Aorta (tissue), 5 donors: ENCODE data around the gene ANKRD1. TPM values are rescaled to one million over a fixed set of nuclear protein-coding genes. Genes with fewer than 3 reads are reported as not detected.

ENCODE experiments used
- ATAC-seq: fragments of 200-7000 bp; cut with Tn5 transposase; one replicate; pipeline ENCODE4 v1.9.1; 2022; ENCODE audit warnings: moderate library complexity; ENCODE audit not compliant: low FRiP score
- DNase-seq, 2 donors: peaks; one replicate each; pipeline ENCODE4 v3.0.0-alpha.2; 2020
- H3K27ac ChIP-seq, 2 donors: one replicate each; pipeline ENCODE4 v1.5.1; 2013; ENCODE audit warnings: low read length in 2 of 2, mild to moderate bottlenecking in 2 of 2, moderate library complexity in 2 of 2, control low read depth in 1 of 2, inconsistent platforms in 1 of 2, low read depth in 1 of 2
- H3K27me3 ChIP-seq, 2 donors: one replicate each; pipeline ENCODE4 v1.6.1; 2013; ENCODE audit warnings: control low read depth in 1 of 2, low read length in 1 of 2, mild to moderate bottlenecking in 1 of 2, moderate library complexity in 1 of 2; ENCODE audit not compliant: insufficient read depth in 2 of 2, control insufficient read depth in 1 of 2
- H3K36me3 ChIP-seq, 2 donors: one replicate each; pipeline ENCODE4 v1.6.1; 2013; ENCODE audit warnings: control low read depth in 1 of 2, low read length in 1 of 2, mild to moderate bottlenecking in 1 of 2; ENCODE audit not compliant: insufficient read depth in 2 of 2, control insufficient read depth in 1 of 2
- H3K4me1 ChIP-seq, 2 donors: one replicate each; pipeline ENCODE4 v1.6.1; 2013; ENCODE audit warnings: low read length in 2 of 2, control low read depth in 1 of 2, mild to moderate bottlenecking in 1 of 2, moderate library complexity in 1 of 2; ENCODE audit not compliant: insufficient read depth in 2 of 2, control insufficient read depth in 1 of 2
- H3K4me3 ChIP-seq, 2 donors: one replicate each; pipeline ENCODE4 v1.5.1; 2013; ENCODE audit warnings: low read length in 2 of 2, control low read depth in 1 of 2, mild to moderate bottlenecking in 1 of 2
- H3K9me3 ChIP-seq: one replicate; pipeline ENCODE4 v1.6.1; 2013; ENCODE audit warnings: mild to moderate bottlenecking, low read length; ENCODE audit not compliant: control insufficient read depth
- WGBS, 2 donors: extraction: QIAGEN DNeasy Blood & Tissue Kit; methylation state at CpG; one replicate each; pipeline ENCODE4 v1.1.7; 2013; 5-methylcytosine and 5-hydroxymethylcytosine counted together
- intact Hi-C, 2 donors: fragments of 100-400 bp; cut with DNase I; formaldehyde crosslinking; loops; one replicate each; pipeline versions ENCODE4 v1.14.2 to v1.15.0; 2022
- long read RNA-seq, 2 donors: library from polyadenylated mRNA; unstranded; transcript quantifications; one replicate each; pipeline ENCODE4 v2.0.0, GENCODE V29; 2020 to 2021
- polyA plus RNA-seq, 2 donors: library from polyadenylated mRNA; stranded (reverse); fragments of 200-250 nt; gene quantifications; one replicate each; pipeline ENCODE4 v1.2.3, GENCODE V29; 2013
- total RNA-seq, 2 donors: library from RNA; stranded (reverse); fragmentation: NEBNext Ultra II Directional; extraction: Animal tissue kit (Norgen Biotek cat#: 25700); gene quantifications; one replicate each; pipeline ENCODE4 v1.2.1, GENCODE V29; 2021
- donor health status: healthy with polysubstance abuse.
- donor health status: Bipolar disorder and iron deficiency.
- donor health status: DM: no; HTN: no; CAD: no.
- donor health status: DM: no; HTN: no; CAD: no.
- donor health status: DM: yes; HTN: yes; CAD: no.

Gene ANKRD1
- 10 to 100 TPM in 1 of 2 donors, under 1 TPM in 1; 0.30 to 62.9 TPM for total RNA-seq
- polyA plus RNA-seq = 10 to 100 TPM in 1 of 2 donors, 1 to 10 TPM in 1; 4.1 to 38.9 TPM
- long read RNA-seq, donor 1, partial matches to known transcripts = 7 of 10 reads
- long read RNA-seq, donor 1, other reads (novel, unspliced or antisense) = 2 of 10 reads
- long read RNA-seq, donor 2 = 0 reads

DNA sequence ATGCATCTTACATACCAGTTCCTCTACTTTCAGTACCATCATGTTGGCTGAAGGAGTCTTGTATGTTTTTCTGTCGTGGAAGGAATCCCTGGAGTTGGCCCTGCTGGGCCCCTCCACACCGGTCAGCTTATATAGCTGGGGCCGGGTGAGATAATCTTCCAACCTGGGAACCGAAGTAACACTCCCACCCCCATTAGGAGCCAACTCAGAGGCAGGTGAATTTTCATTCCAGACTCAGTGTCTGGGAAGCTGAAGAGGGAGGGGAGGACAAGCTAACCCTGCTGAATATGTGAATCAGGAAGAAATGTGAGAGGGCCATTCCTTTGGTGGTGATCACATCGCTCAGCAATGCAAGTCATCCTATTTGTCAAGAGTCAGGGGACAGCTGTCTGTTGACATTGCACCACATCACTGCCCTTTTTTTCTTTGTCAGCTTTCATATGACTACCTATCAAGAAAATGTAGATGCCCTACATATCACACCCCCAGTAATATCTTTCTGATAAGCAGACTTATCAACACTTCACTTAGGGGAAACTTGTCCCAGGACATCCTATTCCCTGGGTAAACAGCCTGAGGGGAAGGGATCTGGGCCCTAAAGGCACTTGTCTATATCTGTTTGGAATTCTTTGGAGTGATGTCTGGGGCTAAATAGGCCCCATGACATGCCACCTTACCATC lies at the start of gene ANKRD1:
Gene ANKRD1 (minus strand): TSS at position 102 of the 681 bp plus-strand sequence. CDS start 60 bp downstream, at position 42.
- no peak within 1 kb of the TSS for H3K4me3 ChIP-seq
- intact Hi-C loops = loop anchor here in 1 of 2 donors (5.0 kb wide), 1 partner anchor 346 kb away; no protein-coding TSS in a partner anchor
- H3K36me3 ChIP-seq = no peaks in the 10 kb centered on the region
- H3K27me3 ChIP-seq = no peaks in the 10 kb centered on the region
- no peak for ATAC-seq
- no peaks in the 10 kb centered on the region for H3K9me3 ChIP-seq
- no peak for DNase-seq
- H3K4me1 ChIP-seq = peaks cover 0 to 3% of the 10 kb centered on the region in 2 donors
- H3K27ac ChIP-seq = peak within 1 kb of the TSS in 1 of 2 donors; percentile 45
- 45 to 56% methylated on average over 5 of the region's 5 CpGs for WGBS, 2 donors

DNA sequence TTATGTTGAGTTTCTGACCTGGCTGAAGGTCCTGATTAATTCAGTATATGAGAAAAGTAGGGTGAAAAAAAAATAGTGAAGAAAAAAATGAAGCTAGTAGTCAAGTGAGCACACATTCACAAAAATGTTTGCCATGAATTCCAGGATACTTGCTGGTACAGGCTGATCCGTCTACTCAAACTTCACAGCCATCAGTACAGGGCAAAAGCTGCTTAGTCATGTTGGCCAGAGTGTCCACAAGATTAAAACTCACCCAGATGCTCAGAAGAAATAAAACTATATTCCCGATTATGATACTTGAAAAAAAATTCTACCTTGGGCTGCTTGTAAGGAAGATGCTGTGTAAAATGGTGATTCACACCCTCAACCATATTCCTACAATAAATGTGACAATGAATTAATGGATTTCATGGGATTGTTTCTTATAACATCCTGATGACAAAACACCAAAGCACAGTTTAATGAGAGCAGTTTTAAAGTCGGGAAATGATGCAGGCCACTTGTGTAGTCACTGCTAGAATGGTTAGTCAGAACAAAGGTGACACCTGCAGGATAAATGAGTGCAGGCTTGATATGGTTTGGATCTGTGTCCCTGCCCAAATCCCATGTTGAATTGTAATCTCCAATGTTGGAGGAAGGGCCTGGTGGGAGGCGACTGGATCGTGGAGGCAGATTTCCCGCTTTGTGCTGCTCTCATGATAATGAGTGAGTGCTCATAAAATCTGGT lies 49.2 kb upstream of the ANKRD1 start:
- WGBS, 2 donors = 55 to 60% methylated on average over 6 of the region's 6 CpGs
- ATAC-seq = no peak
- Histone ChIP-seq H3K36me3 (no peaks in the 10 kb centered on the region), H3K27me3 (no peaks in the 10 kb centered on the region), H3K4me3 (no peak overlapping the region), H3K27ac (no peak overlapping the region), H3K9me3 (no peaks in the 10 kb centered on the region), H3K4me1 (no peaks in the 10 kb centered on the region)
- intact Hi-C loops = loop anchor here in 1 of 2 donors (2.0 kb wide), 1 partner anchor 59 kb away; no protein-coding TSS in a partner anchor
- DNase-seq = no peak

GRCh38 chr10:90969121-90969534 lies 48.2 kb upstream of the ANKRD1 start:
- H3K36me3 ChIP-seq = no peaks in the 10 kb centered on the region
- no peaks in the 10 kb centered on the region for H3K4me1 ChIP-seq
- H3K27me3 ChIP-seq = no peaks in the 10 kb centered on the region
- ATAC-seq (no peak), DNase-seq (no peak)
- H3K9me3 ChIP-seq = no peaks in the 10 kb centered on the region
- intact Hi-C loops = no loop called here
- WGBS, 2 donors = 94 to 95% methylated on average over 5 of the region's 5 CpGs
- no peak overlapping the region for H3K27ac ChIP-seq
- H3K4me3 ChIP-seq = no peak overlapping the region

DNA sequence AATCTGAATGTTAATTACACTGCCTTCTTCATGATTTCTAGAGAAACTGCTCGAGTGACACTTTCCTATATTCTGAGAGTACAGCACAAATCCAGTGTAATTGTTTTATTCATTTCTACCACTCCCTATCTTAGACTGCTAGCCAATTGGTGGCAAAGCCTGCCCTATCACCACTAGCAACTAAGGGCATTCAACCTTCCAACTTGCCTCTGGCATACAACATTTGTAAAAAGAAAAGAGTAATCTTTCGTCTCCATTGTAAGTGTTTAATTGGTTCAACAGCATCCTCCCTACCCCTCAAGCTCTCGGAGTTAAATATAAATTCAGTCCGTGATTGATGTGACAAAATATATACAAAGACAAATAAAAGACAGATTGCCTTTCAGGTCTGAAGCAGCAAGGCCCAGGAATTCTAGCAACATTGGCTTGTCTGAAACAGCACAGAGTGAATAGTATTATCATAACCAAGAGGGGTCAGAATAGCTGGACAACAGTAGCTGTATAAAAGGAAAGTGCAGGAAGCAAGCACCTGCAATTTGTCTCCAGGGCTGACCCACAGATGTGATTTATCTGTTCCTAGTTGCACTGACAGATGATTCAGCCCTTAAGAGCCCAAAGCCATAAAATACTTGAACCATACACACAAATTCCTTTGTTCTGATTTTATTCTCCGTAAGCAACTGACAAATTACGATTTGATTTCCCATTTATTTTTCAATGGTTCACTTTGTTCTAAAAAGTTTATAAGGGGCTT lies 47.6 kb upstream of the ANKRD1 start:
- intact Hi-C loops = no loop called here
- H3K27ac ChIP-seq = no peak overlapping the region
- H3K27me3 ChIP-seq = no peaks in the 10 kb centered on the region
- H3K4me3 ChIP-seq = no peak overlapping the region
- no peak for DNase-seq
- no peaks in the 10 kb centered on the region for H3K36me3 ChIP-seq
- ATAC-seq = no peak
- WGBS, 2 donors = 83% methylated on average over 6 of the region's 6 CpGs
- H3K4me1 ChIP-seq = no peaks in the 10 kb centered on the region
- no peaks in the 10 kb centered on the region for H3K9me3 ChIP-seq

DNA sequence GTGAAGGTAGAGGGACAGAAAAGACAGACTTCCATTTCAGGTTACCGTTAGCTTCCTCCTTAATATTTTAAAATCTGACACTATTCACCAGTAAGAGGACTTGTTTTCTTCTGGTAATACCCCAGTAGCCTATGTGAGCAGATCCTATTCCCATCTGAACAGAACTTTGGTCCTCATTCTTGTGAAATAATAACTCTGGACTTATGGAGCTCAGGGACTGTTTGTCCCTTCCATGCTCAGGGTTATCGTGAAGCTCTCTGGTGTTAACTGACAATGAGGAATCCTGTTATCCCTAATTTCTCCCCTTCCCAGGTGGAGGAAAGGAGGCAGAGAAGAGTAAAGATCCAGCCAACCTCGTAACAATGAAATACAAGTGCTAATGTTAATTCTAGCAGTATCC lies 47.0 kb upstream of the ANKRD1 start:
- Histone ChIP-seq H3K4me1 (no peaks in the 10 kb centered on the region), H3K27me3 (no peaks in the 10 kb centered on the region), H3K36me3 (no peaks in the 10 kb centered on the region), H3K9me3 (no peaks in the 10 kb centered on the region), H3K4me3 (no peak overlapping the region), H3K27ac (no peak overlapping the region)
- 95 to 96% methylated on average over 3 of the region's 3 CpGs for WGBS, 2 donors
- no peak for ATAC-seq
- intact Hi-C loops = no loop called here
- DNase-seq = no peak

GRCh38 chr10:90966146-90966545 lies 45.3 kb upstream of the ANKRD1 start:
- Histone ChIP-seq H3K27me3 (no peaks in the 10 kb centered on the region), H3K4me1 (no peaks in the 10 kb centered on the region), H3K27ac (no peak overlapping the region), H3K9me3 (no peaks in the 10 kb centered on the region), H3K4me3 (no peak overlapping the region), H3K36me3 (no peaks in the 10 kb centered on the region)
- intact Hi-C loops = no loop called here
- DNase-seq (no peak), ATAC-seq (no peak)

- H3K27me3 ChIP-seq = no peaks in the 10 kb centered on the region
- intact Hi-C loops = no loop called here
- no peak overlapping the region for H3K4me3 ChIP-seq
- no peak overlapping the region for H3K27ac ChIP-seq
- 84 to 85% methylated on average over 2 of the region's 2 CpGs for WGBS, 2 donors
- H3K9me3 ChIP-seq = no peaks in the 10 kb centered on the region
- H3K4me1 ChIP-seq = no peaks in the 10 kb centered on the region
- H3K36me3 ChIP-seq = no peaks in the 10 kb centered on the region
- ATAC-seq = no peak
- DNase-seq = no peak
These were observed 44.8 kb upstream of the ANKRD1 start for GRCh38 chr10:90965720-90966119.

DNA sequence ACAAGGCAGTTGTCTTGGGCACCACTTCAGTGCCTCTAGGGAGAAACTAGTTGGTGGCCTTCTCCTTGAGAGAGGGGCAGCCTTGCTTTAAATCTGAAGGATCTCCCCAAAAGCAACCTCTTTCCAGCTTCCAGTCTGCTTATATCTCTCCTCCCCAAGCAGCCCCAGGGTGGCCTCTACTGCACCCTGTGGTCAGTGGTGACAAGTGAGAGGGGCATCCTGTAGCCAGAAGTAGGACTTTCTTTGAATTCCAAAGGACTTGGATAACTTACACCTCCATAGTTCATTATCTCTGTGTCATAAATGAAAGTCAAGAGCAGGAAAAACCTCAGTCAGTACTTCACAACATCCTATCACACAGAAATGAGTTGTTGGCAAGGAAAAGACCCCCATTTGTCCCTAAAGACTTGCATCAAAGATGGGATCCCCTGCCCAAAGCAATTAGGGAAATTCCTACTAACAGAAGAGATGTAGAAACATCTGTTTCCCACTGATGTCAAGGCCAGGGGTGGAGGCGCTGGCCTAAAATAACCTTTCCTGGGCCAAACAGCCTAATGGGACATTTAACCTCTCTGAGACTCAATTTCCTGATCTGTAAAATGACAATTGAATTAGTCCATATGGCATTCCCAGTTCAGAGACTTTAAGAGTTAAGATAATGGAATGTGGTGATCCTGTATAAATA lies 44.0 kb upstream of the ANKRD1 start:
- no peak overlapping the region for H3K27ac ChIP-seq
- no peaks in the 10 kb centered on the region for H3K36me3 ChIP-seq
- no peaks in the 10 kb centered on the region for H3K4me1 ChIP-seq
- 90 to 92% methylated on average over 1 of the region's 1 CpG for WGBS, 2 donors
- no peak overlapping the region for H3K4me3 ChIP-seq
- no peak for DNase-seq
- no peaks in the 10 kb centered on the region for H3K9me3 ChIP-seq
- no peaks in the 10 kb centered on the region for H3K27me3 ChIP-seq
- no peak for ATAC-seq
- intact Hi-C loops = no loop called here
